ENCODE data around the gene RAPGEF6. TPM values are rescaled to one million over a fixed set of nuclear protein-coding genes. Genes with fewer than 3 reads are reported as not detected.

RAPGEF6 gene
- total and polyA plus RNA-seq, 11 donors, result 2.3 to 13.9 (median 8.6) TPM

DNA sequence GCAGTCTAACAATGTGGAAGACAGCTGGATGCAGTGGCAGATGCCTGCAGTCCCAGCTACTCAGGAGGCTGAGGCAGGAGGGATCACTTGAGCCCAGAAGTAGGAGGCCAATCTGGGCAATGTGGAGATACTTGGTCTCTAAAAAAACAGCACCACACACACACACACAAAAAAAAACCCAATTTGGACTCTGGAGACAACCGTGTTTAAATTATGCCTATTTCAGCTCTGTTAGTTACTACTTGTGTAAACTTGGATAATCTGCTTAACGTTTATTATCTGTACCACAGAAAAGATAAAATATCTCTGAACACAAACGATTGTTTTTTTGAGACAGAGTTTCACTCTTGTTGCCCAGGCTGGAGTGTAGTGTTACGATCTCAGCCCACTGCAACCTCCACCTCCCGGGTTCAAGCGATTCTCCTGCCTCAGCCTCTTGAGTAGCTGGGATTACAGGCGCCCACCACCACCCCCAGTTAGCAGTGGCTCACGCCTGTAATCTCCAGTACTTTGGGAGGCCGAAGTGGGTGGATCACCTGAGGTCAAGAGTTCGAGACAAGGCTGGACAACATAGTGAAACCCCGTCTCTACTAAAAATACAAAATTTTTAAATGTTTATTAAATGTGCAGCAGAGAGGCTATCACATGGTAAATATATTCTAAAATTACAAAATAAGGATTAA, 17.7 kb downstream of the RAPGEF6 start:
- Histone ChIP-seq H3K36me3 (no peaks in the 10 kb centered on the region), H3K27ac (no peak overlapping the region), H3K4me3 (no peak overlapping the region), H3K27me3 (no peaks in the 10 kb centered on the region), H3K9me3 (no peaks in the 10 kb centered on the region), H3K4me1 (peaks cover 0 to 26% (median 11%) of the 10 kb centered on the region in 12 donors)
- WGBS, 4 donors, result 80 to 82% (median 82%) methylated on average over 11 of the region's 11 CpGs
- no peak for ATAC-seq
- TF ChIP-seq POLR2A (IDR thresholded peaks at IDR 0.05), result no peak
- TF ChIP-seq, protein P1, sequence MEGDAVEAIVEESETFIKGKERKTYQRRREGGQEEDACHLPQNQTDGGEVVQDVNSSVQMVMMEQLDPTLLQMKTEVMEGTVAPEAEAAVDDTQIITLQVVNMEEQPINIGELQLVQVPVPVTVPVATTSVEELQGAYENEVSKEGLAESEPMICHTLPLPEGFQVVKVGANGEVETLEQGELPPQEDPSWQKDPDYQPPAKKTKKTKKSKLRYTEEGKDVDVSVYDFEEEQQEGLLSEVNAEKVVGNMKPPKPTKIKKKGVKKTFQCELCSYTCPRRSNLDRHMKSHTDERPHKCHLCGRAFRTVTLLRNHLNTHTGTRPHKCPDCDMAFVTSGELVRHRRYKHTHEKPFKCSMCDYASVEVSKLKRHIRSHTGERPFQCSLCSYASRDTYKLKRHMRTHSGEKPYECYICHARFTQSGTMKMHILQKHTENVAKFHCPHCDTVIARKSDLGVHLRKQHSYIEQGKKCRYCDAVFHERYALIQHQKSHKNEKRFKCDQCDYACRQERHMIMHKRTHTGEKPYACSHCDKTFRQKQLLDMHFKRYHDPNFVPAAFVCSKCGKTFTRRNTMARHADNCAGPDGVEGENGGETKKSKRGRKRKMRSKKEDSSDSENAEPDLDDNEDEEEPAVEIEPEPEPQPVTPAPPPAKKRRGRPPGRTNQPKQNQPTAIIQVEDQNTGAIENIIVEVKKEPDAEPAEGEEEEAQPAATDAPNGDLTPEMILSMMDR (IDR thresholded peaks at IDR 0.05), result no peak
- intact Hi-C loops (cut with DNase I), result no loop called here
- no peak for DNase-seq

DNA sequence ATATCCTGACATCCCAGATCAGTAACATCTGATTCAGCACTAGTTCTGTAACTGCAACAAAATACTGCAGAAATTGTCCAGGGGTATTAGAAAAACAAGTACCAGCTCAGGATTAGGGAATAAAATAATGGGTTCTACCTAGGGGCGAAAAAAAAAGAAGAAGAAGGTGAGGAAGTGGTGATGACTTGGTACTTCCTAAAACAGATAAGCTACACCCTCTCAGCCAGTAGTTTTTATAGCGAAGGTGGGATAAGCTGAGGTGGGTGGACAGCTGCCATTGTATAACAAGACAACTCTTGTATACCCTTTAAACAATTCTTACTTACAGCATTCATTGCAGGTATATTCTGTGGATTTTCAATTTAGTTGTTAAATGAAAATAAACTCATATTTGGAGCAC, 19.1 kb downstream of the RAPGEF6 start:
- DNase-seq (no peak), ATAC-seq (no peak)
- Histone ChIP-seq H3K4me1 (peaks cover 0 to 24% (median 11%) of the 10 kb centered on the region in 12 donors), H3K27ac (no peak overlapping the region), H3K27me3 (no peaks in the 10 kb centered on the region), H3K9me3 (no peaks in the 10 kb centered on the region), H3K4me3 (no peak overlapping the region), H3K36me3 (no peaks in the 10 kb centered on the region)
- intact Hi-C loops (cut with DNase I), result no loop called here
- TF ChIP-seq POLR2A (IDR thresholded peaks at IDR 0.05), result no peak
- WGBS, 4 donors, result 89 to 95% (median 92%) methylated on average over 2 of the region's 2 CpGs

DNA sequence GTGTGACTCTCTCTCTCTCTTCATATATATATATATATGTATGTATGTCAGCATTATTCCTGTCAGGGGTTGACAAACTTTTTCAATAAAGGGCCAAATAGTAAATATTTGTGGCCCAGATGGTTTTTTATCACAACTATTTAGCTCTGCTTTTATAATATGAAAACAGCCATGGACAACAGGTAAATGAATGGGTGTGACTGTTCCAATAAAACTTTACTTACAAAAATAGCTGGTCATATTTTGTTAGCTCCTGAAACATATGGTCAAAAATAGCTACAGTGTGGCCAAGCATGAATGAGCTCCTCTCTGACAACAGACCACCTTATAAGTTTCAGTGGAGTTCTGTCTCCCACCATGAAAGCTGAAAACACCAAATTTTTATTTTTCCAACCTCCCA, 21.6 kb downstream of the RAPGEF6 start:
- intact Hi-C loops (cut with DNase I), result no loop called here
- ATAC-seq (no peak), DNase-seq (no peak)
- H3K27ac ChIP-seq, result no peak overlapping the region
- H3K27me3 ChIP-seq, result no peaks in the 10 kb centered on the region
- no peak overlapping the region for H3K4me3 ChIP-seq
- H3K4me1 ChIP-seq, result peaks cover 0 to 26% (median 10%) of the 10 kb centered on the region in 12 donors
- H3K36me3 ChIP-seq, result no peaks in the 10 kb centered on the region
- no peaks in the 10 kb centered on the region for H3K9me3 ChIP-seq
- TF ChIP-seq, protein P1 (IDR thresholded peaks at IDR 0.05), result no peak
- TF ChIP-seq POLR2A (IDR thresholded peaks at IDR 0.05), result no peak

DNA sequence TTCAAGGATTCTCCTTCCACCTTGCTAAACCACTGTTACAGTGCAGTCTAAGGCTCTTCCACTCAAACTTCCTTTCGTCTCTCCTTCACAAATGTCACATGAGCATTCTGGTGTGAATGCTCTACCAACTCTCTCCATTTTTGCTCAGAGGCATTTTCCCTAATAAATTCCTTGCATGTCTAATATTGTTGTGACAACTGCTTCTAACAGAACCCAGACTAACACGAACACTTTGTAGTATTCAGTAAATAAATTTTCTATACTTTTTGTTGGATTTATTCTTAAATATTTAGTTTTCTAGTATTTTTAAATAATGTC, 24.0 kb downstream of the RAPGEF6 start:
- Histone ChIP-seq H3K36me3 (no peaks in the 10 kb centered on the region), H3K4me3 (no peak overlapping the region), H3K4me1 (peaks cover 0 to 43% (median 21%) of the 10 kb centered on the region in 12 donors), H3K27me3 (no peaks in the 10 kb centered on the region), H3K9me3 (no peaks in the 10 kb centered on the region), H3K27ac (no peak overlapping the region)
- ATAC-seq (no peak), DNase-seq (no peak)
- WGBS, 4 donors, result 84 to 97% (median 94%) methylated on average over 2 of the region's 2 CpGs
- no peak for TF ChIP-seq POLR2A (IDR thresholded peaks at IDR 0.05)
- TF ChIP-seq, protein P1 (IDR thresholded peaks at IDR 0.05), result no peak
- intact Hi-C loops (cut with DNase I), result no loop called here

Data from heart left ventricle (tissue), 16 donors.